ENCODE results near the gene MCRS1.
"Not testable (repeated sequence)": the region's sequence is repeated elsewhere in the genome, so short reads cannot be mapped to it uniquely, and the experiment has no call there.

MCRS1 gene

GRCh38 chr12:49567611-49568441 lies at the start of gene MCRS1:
MCRS1 (minus strand) TSS chr12:49568142; CDS start chr12:49566731, 1,411 bp downstream.
- peak; percentile 56 for FAIRE-seq

GRCh38 chr12:49616533-49617219 lies 48.7 kb upstream of the MCRS1 start:
- FAIRE-seq: no peak

- no peak for FAIRE-seq
Measured at GRCh38 chr12:49615725-49616124, 47.8 kb upstream of the MCRS1 start.

GRCh38 chr12:49612210-49612609 lies 44.3 kb upstream of the MCRS1 start:
- FAIRE-seq: no peak

GRCh38 chr12:49610785-49611184 lies 42.8 kb upstream of the MCRS1 start:
- not testable (repeated sequence) for FAIRE-seq

GRCh38 chr12:49609875-49610154 lies 41.9 kb upstream of the MCRS1 start:
- FAIRE-seq: no peak

GRCh38 chr12:49609059-49609874 lies 41.3 kb upstream of the MCRS1 start:
- FAIRE-seq: no peak

- not testable (repeated sequence) for FAIRE-seq
Measured at GRCh38 chr12:49605539-49605938, 37.6 kb upstream of the MCRS1 start, which contains the start of gene FAM186B. FAM186B (minus strand) TSS chr12:49605639; CDS start chr12:49605477, 162 bp downstream.

- no peak for FAIRE-seq
Measured at GRCh38 chr12:49604856-49605255, 36.9 kb upstream of the MCRS1 start.

- FAIRE-seq: no peak
Measured at GRCh38 chr12:49603721-49604120, 35.8 kb upstream of the MCRS1 start.

GRCh38 chr12:49599961-49600360 lies 32.0 kb upstream of the MCRS1 start:
- no peak for FAIRE-seq

- no peak for FAIRE-seq
Measured at GRCh38 chr12:49598527-49598926, 30.6 kb upstream of the MCRS1 start.

- FAIRE-seq: no peak
Measured at GRCh38 chr12:49588721-49589516, 21.0 kb upstream of the MCRS1 start.

- no peak for FAIRE-seq
Measured at GRCh38 chr12:49588281-49588680, 20.3 kb upstream of the MCRS1 start.

GRCh38 chr12:49587174-49587908 lies 19.4 kb upstream of the MCRS1 start:
- no peak for FAIRE-seq

GRCh38 chr12:49585477-49586459 lies 17.8 kb upstream of the MCRS1 start:
- FAIRE-seq: no peak

- no peak for FAIRE-seq
Measured at GRCh38 chr12:49584591-49584990, 16.6 kb upstream of the MCRS1 start.

GRCh38 chr12:49583366-49584094 lies 15.6 kb upstream of the MCRS1 start:
- no peak for FAIRE-seq

GRCh38 chr12:49582850-49583249 lies 14.9 kb upstream of the MCRS1 start:
- no peak for FAIRE-seq

- FAIRE-seq: no peak
Measured at GRCh38 chr12:49582201-49582600, 14.3 kb upstream of the MCRS1 start.
